Measurements from ENCODE around the gene ASXL2. TPM values are rescaled to one million over a fixed set of nuclear protein-coding genes. Genes with fewer than 3 reads are reported as not detected.

The ASXL2 gene
- 24.8 to 25.5 TPM (median 25.4 TPM) in 3 replicates for total RNA-seq

DNA sequence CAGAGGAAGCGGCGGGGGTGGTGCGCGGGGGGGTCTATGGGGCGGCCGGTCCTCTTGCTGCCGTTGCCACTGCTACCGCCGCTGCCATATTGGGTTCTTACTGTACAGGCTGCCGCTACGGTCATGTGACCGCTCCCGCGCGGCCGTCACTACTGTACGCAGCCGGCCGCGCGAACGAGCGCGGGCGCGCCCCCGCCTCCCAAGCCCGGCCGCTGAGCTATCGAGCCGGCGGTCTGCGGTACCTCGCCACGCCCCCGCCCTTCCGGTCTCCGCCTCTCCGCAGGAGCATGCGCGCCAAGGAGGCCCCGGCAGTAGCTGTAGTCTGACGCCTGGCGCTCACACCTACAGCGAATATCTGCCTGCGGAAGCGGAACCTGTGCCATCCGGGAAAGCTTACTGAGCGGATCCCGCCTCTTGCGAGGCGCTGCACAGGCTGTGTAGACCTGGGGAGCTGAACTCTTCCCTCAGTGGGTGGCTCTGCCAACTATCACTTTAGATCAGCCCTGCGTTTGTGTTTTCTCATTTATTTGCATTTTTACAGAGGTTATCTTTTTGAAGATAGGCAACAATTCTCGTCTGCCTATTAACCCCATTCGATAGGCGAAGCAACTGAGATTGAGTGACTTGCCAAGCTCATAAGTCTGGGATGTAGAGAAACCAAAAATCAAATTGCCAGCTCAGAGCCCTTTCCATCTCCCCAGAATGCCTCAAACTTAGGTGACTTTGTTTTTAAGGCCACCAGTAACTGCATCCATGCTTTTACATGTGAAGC lies at the start of gene ASXL2:
ASXL2 (minus strand) TSS at position 127 of the 772 bp plus-strand sequence. CDS start 265 bp downstream, outside the sequence.
- peak; percentile 96 to 97 for DNase-seq (ENCODE audit: low spot score in 2 of 2, unreplicated experiment in 2 of 2)
- Mint-ChIP-seq H3K4me3 (peak within 1 kb of the TSS; percentile 97), H3K27me3 (ENCODE audit: low read depth) (peaks cover 34% of the 10 kb centered on the region), H3K9me3 (no peaks in the 10 kb centered on the region), H3K27ac (peak within 1 kb of the TSS; percentile 99), H3K4me1 (peaks cover 23% of the 10 kb centered on the region), H3K36me3 (no peaks in the 10 kb centered on the region)
- TF ChIP-seq CTCF (IDR thresholded peaks at IDR 0.05; ENCODE audit: unreplicated experiment): no peak

DNA sequence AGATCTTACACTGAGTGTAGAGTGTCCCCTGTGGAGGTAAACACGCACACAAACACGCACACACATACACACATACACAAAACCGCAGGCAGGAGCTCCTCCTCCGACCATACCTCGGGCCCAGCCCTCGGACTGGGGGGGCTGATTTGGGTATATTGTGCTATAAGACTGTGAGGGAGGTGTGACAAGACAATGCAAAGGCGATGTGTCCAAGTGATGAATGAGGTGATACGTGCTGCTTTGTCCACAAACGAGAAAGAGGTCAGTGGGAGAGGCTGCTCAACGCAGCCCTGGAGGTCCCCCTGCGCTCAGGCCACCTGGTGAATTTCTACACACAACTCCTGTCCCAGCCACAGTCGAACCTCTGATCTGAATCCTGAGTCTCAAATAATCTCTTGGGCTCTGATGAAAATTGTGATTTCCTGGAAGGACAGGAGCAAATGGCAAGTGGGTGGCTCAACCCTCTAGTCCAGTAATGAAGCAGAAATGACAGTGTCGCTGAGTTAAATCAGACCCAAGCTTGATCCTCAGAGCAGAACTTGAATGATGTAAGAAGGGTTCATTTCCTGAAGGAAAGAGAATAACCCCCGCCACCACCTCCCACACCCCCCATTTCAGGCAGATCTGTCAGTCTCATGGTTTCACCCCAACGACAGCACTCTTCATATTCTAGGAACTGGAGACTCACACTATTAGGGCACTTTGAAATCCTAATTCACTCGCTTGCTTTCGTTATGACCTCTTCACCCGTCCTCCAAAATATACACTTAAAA lies 48.9 kb upstream of the ASXL2 start:
- no peaks in the 10 kb centered on the region for H3K4me1 Mint-ChIP-seq
- TF ChIP-seq CTCF (IDR thresholded peaks at IDR 0.05; ENCODE audit: unreplicated experiment): no peak

DNA sequence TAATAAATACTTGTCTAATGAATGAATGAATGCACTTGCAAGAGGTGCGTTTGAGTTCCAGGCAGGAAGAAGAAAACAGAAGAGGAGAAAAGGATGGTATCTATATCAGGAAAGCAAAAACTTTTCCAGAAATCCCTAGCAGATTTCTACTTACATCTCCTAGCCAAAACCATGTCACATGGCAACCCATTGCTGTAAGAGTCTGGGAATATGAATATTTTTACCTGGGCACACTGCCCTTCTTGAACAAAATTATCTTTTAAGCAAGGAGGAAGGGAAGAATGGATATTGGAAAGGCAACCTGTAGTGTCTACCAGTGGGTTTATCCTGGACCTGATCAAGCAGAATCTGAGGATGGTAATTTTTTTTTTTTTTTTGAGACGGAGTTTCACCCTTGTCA lies 44.2 kb upstream of the ASXL2 start:
- H3K27me3 Mint-ChIP-seq (ENCODE audit: low read depth): no peaks in the 10 kb centered on the region
- H3K4me3 Mint-ChIP-seq: no peak overlapping the region
- DNase-seq (ENCODE audit: low spot score in 2 of 2, unreplicated experiment in 2 of 2): no peak
- peaks cover 13% of the 10 kb centered on the region for H3K36me3 Mint-ChIP-seq
- no peak overlapping the region for H3K27ac Mint-ChIP-seq
- H3K9me3 Mint-ChIP-seq: no peaks in the 10 kb centered on the region
- H3K4me1 Mint-ChIP-seq: no peaks in the 10 kb centered on the region
- TF ChIP-seq CTCF (IDR thresholded peaks at IDR 0.05; ENCODE audit: unreplicated experiment): no peak

More for the DNA sequence above, 48.9 kb upstream of the ASXL2 start:
- Mint-ChIP-seq H3K9me3 (no peaks in the 10 kb centered on the region), H3K36me3 (peaks cover 31% of the 10 kb centered on the region), H3K27ac (no peak overlapping the region), H3K27me3 (ENCODE audit: low read depth) (no peaks in the 10 kb centered on the region), H3K4me3 (no peak overlapping the region)
- DNase-seq (ENCODE audit: low spot score in 2 of 2, unreplicated experiment in 2 of 2): no peak

DNA sequence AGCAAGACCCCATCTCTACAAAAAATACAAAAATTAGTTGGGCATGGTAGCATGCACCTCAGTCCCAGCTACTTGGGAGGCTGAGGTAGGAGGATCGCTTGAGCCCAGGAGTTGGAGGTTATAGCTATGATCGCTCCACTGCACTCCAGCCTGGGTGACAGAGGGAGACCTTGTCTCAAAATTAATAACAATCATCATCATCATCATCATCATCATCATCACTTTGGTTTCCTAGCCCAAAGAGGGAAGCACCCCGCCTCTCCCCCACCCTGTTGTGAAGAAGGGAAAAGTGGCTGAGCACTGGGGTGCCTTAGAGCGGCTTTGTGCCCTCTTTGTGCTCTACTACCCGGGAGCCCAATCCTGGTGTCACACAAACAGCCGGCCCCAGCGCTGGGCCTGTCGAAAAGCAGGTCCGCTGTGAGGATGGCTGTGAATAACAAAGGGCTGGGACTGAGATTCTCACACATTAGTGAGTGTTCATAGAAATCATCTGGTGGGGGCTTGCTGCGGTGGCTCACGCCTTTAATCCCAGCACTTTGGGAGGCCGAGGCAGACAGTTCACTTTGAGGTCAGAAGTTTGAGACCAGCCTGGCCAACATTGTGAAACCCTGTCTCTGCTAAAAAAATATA lies 42.6 kb upstream of the ASXL2 start:
- no peak overlapping the region for H3K27ac Mint-ChIP-seq
- no peak for DNase-seq (ENCODE audit: low spot score in 2 of 2, unreplicated experiment in 2 of 2)
- H3K36me3 Mint-ChIP-seq: no peaks in the 10 kb centered on the region
- TF ChIP-seq CTCF (IDR thresholded peaks at IDR 0.05; ENCODE audit: unreplicated experiment): no peak
- H3K27me3 Mint-ChIP-seq (ENCODE audit: low read depth): no peaks in the 10 kb centered on the region
- H3K4me1 Mint-ChIP-seq: no peaks in the 10 kb centered on the region
- no peak overlapping the region for H3K4me3 Mint-ChIP-seq
- H3K9me3 Mint-ChIP-seq: no peaks in the 10 kb centered on the region

DNA sequence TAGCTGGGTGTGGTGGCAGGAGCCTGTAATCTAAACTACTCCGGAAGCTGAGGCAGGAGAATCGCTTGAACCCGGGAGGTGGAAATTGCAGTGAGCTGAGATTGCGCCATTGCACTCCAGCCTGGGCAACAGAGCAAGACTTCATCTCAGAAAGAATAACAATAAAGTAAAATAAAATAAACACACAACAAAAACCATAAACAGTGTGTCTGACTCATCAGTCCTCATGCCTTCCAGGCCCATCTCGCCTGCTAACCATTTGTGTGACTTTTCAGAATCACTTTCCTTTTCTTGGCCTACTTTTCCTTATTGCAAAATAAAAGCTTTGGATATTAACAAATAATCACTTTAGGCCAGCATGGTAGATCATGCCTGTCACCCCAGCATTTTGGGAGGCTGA lies 42.0 kb upstream of the ASXL2 start:
- no peak for TF ChIP-seq CTCF (IDR thresholded peaks at IDR 0.05; ENCODE audit: unreplicated experiment)
- Mint-ChIP-seq H3K4me3 (no peak overlapping the region), H3K4me1 (no peaks in the 10 kb centered on the region), H3K27me3 (ENCODE audit: low read depth) (no peaks in the 10 kb centered on the region), H3K9me3 (no peaks in the 10 kb centered on the region), H3K36me3 (no peaks in the 10 kb centered on the region), H3K27ac (no peak overlapping the region)
- no peak for DNase-seq (ENCODE audit: low spot score in 2 of 2, unreplicated experiment in 2 of 2)

Measured in mesothelial cell of epicardium (in vitro differentiated cells).